CD4-positive, alpha-beta memory T cell (primary cell): Measurements from ENCODE around the gene MTMR3. TPM values are rescaled to one million over a fixed set of nuclear protein-coding genes. Genes with fewer than 3 reads are reported as not detected.
"Not testable (repeated sequence)": the region's sequence is repeated elsewhere in the genome, so short reads cannot be mapped to it uniquely, and the experiment has no call there.

Experiments
- CTCF ChIA-PET: fragments of 350-600 bp; sonication (Branson Sonifier 250); formaldehyde crosslinking; loops from one replicate; lab custom pipeline; 2021; ENCODE audit warnings: inconsistent platforms; ENCODE audit not compliant: partially characterized antibody; lab: Charles Lee
- POLR2A ChIA-PET: fragments of 350-600 bp; sonication (Branson Sonifier 250); formaldehyde crosslinking; loops from one replicate; lab custom pipeline; 2021; ENCODE audit not compliant: partially characterized antibody; lab: Charles Lee
- DNase-seq, 5 donors: peaks; one replicate each; pipeline versions ENCODE4 v3.0.0 to v3.0.0-alpha.2; 2020 to 2022; ENCODE audit warnings: mixed read lengths in 1 of 5
- H3K27ac ChIP-seq: one replicate; pipeline ENCODE4 v1.7.0; 2013; ENCODE audit warnings: low read depth, low read length
- H3K27me3 ChIP-seq: 2 replicates; pipeline ENCODE4 v1.7.0; 2013; ENCODE audit warnings: mild to moderate bottlenecking, low read length, moderate library complexity; ENCODE audit not compliant: insufficient read depth
- H3K36me3 ChIP-seq: 2 replicates; pipeline ENCODE4 v1.7.0; 2013; ENCODE audit warnings: mild to moderate bottlenecking, low read length, moderate library complexity; ENCODE audit not compliant: insufficient read depth
- H3K4me1 ChIP-seq: 2 replicates; pipeline ENCODE4 v1.7.0; 2013; ENCODE audit warnings: mild to moderate bottlenecking, low read length, moderate library complexity; ENCODE audit not compliant: insufficient read depth
- H3K4me3 ChIP-seq, 2 donors: one replicate each; pipeline ENCODE4 v1.7.0; 2013; ENCODE audit warnings: low read length in 2 of 2, mild to moderate bottlenecking in 1 of 2
- H3K9me3 ChIP-seq, 2 donors: one replicate each; pipeline ENCODE4 v1.7.0; 2013; ENCODE audit warnings: low read length in 2 of 2, control low read depth in 1 of 2; ENCODE audit not compliant: control insufficient read depth in 1 of 2
- H3K27ac Mint-ChIP-seq, 7 donors: one replicate each; pipeline ENCODE4 v1.8.0; 2020 to 2021; ENCODE audit warnings: mixed read lengths in 7 of 7, mild to moderate bottlenecking in 6 of 7, inconsistent platforms in 3 of 7, moderate library complexity in 3 of 7
- H3K27me3 Mint-ChIP-seq, 2 donors: one replicate each; pipeline ENCODE4 v1.8.0; 2020 to 2021; ENCODE audit warnings: mixed read lengths in 2 of 2
- H3K36me3 Mint-ChIP-seq, 2 donors: one replicate each; pipeline ENCODE4 v1.8.0; 2020 to 2021; ENCODE audit warnings: mixed read lengths in 2 of 2, inconsistent platforms in 1 of 2, mild to moderate bottlenecking in 1 of 2
- H3K4me1 Mint-ChIP-seq, 4 donors: one replicate each; pipeline ENCODE4 v1.8.0; 2020 to 2021; ENCODE audit warnings: mixed read lengths in 4 of 4, mild to moderate bottlenecking in 1 of 4
- H3K4me3 Mint-ChIP-seq, 8 donors: one replicate each; pipeline ENCODE4 v1.8.0; 2020 to 2021; ENCODE audit warnings: mixed read lengths in 8 of 8, mild to moderate bottlenecking in 7 of 8, moderate library complexity in 6 of 8, inconsistent platforms in 3 of 8
- H3K9me3 Mint-ChIP-seq, 8 donors: one replicate each; pipeline ENCODE4 v1.8.0; 2020 to 2021; ENCODE audit warnings: mixed read lengths in 8 of 8, mild to moderate bottlenecking in 5 of 8, inconsistent platforms in 3 of 8, moderate library complexity in 1 of 8
- intact Hi-C: fragments of 100-400 bp; cut with micrococcal nuclease; formaldehyde crosslinking; loops from one replicate; pipeline ENCODE4 v1.15.1; 2023
- polyA plus RNA-seq, 2 donors: library from polyadenylated mRNA; unstranded; fragments of 300-500 nt; fragmentation: Illumina TruSeq; gene quantifications; one replicate each; pipeline ENCODE4 v1.2.3, GENCODE V29; 2021
- total RNA-seq, 2 experiments: library from RNA; stranded (reverse); gene quantifications; one replicate each; pipeline ENCODE4 v1.2.3, GENCODE V29; 2021

The MTMR3 gene
- total and polyA plus RNA-seq, 4 experiments from 2014 or later = 11.0 to 68.6 (median 43.3) TPM

DNA sequence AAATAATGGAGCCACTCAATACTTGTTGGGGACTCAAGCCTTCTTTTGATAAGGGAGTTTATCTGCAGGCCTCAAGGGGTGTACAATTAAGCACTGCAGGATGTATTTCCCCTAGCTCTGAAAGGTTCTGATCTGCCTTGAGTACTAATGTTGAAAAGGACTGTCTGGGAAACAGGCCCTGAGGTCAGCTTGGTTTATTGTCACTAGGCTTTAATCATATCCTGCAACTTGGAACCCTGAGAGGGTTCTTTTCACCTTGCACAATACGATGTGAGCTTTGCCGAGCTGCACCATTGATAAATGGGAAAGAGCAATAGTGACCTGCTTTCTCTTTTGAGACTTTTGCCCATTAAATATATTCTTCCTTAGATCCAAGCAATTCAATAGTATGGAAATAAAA is 165.7 kb downstream of the MTMR3 start:
- H3K27ac ChIP-seq = no peak overlapping the region

DNA sequence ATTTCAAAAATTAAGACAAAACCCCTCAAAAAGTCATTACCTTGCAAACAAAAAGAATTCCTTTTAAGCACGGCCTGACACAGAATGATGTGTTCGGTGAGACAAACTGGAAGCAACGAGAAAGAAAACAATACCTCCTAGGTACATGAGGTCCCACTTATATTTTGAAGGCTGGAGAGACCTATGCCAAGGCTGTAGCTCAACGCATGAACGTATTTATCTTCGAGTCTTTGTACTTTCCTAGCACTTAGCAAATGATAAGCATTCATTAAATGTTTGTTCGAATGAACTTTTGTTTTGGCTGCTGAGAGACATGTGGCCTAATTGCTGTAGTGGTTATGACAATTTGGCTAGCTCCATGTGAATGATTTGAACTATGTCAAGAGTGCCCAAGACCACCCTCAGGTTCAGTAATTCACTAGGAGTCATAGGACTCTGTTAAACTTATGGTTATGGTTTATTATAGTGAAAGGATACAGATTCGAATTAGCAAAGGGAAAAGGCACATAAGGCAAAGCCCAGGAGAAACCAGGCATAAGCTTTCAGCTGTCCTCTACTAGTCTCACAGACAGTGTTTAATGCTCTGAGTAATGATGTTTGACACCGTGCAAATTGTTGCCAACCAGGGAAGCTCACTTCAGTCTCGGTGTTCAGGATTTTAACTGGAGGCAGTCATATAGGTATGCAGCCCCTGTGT is 171.2 kb downstream of the MTMR3 start:
- no peak overlapping the region for H3K27ac ChIP-seq
- H3K4me1 ChIP-seq = no peaks in the 10 kb centered on the region
- ChIA-PET POLR2A (no interaction called here), CTCF (interaction anchor here (1.2 kb wide), 1 partner anchor 420 kb away, joined by 3 read pairs; no protein-coding TSS in a partner anchor)
- H3K4me3 ChIP-seq = no peak overlapping the region
- H3K9me3 Mint-ChIP-seq = peaks cover 0 to 29% (median 17%) of the 10 kb centered on the region in 8 donors
- H3K4me1 Mint-ChIP-seq = no peaks in the 10 kb centered on the region
- peaks cover 4 to 6% of the 10 kb centered on the region in 2 donors for H3K27me3 Mint-ChIP-seq
- no peak overlapping the region for H3K27ac Mint-ChIP-seq
- DNase-seq = no peak
- no peak overlapping the region for H3K4me3 Mint-ChIP-seq
- no peaks in the 10 kb centered on the region for H3K9me3 ChIP-seq
- no peaks in the 10 kb centered on the region for H3K36me3 ChIP-seq
- peaks cover 3 to 4% of the 10 kb centered on the region in 2 donors for H3K36me3 Mint-ChIP-seq
- H3K27me3 ChIP-seq = no peaks in the 10 kb centered on the region
- intact Hi-C loops = no loop called here

More for the DNA sequence above, 165.7 kb downstream of the MTMR3 start:
- H3K27me3 Mint-ChIP-seq = no peaks in the 10 kb centered on the region
- intact Hi-C loops = no loop called here
- no peaks in the 10 kb centered on the region for H3K36me3 Mint-ChIP-seq
- H3K9me3 Mint-ChIP-seq = no peaks in the 10 kb centered on the region
- CTCF ChIA-PET = no interaction called here
- Histone ChIP-seq H3K9me3 (no peaks in the 10 kb centered on the region), H3K27me3 (no peaks in the 10 kb centered on the region), H3K4me1 (peaks cover 11% of the 10 kb centered on the region), H3K4me3 (no peak overlapping the region), H3K36me3 (no peaks in the 10 kb centered on the region)
- DNase-seq = no peak
- POLR2A ChIA-PET = no interaction called here
- peaks cover 8 to 19% (median 10%) of the 10 kb centered on the region in 4 donors for H3K4me1 Mint-ChIP-seq
- peak overlapping the region in 1 of 7 donors; percentile 69 for H3K27ac Mint-ChIP-seq
- no peak overlapping the region for H3K4me3 Mint-ChIP-seq

DNA sequence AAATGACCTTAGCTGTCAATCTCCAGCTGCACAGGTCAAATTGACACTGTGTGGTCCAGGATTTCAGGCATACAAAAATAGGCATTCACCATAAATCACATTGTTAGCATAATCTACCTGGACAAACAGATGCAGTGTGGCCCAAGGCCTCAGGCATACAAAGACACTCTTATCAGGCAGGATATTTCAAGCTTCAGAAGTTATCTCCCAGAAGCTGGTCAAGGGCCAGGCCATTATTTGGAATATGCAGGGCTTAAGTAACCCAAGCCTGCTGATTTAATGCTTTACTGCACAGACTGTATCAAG is 171.7 kb downstream of the MTMR3 start:
- H3K27me3 ChIP-seq = no peaks in the 10 kb centered on the region
- intact Hi-C loops = no loop called here
- H3K9me3 ChIP-seq = no peaks in the 10 kb centered on the region
- Mint-ChIP-seq H3K4me3 (no peak overlapping the region), H3K9me3 (peaks cover 0 to 32% (median 19%) of the 10 kb centered on the region in 8 donors), H3K27me3 (peaks cover 6 to 9% of the 10 kb centered on the region in 2 donors), H3K36me3 (peaks cover 3 to 4% of the 10 kb centered on the region in 2 donors), H3K27ac (no peak overlapping the region), H3K4me1 (no peaks in the 10 kb centered on the region)
- no peak overlapping the region for H3K4me3 ChIP-seq
- H3K27ac ChIP-seq = no peak overlapping the region
- no peaks in the 10 kb centered on the region for H3K4me1 ChIP-seq
- ChIA-PET POLR2A (no interaction called here), CTCF (interaction anchor here (1.2 kb wide), 1 partner anchor 420 kb away, joined by 3 read pairs; no protein-coding TSS in a partner anchor)
- DNase-seq = no peak
- H3K36me3 ChIP-seq = no peaks in the 10 kb centered on the region

DNA sequence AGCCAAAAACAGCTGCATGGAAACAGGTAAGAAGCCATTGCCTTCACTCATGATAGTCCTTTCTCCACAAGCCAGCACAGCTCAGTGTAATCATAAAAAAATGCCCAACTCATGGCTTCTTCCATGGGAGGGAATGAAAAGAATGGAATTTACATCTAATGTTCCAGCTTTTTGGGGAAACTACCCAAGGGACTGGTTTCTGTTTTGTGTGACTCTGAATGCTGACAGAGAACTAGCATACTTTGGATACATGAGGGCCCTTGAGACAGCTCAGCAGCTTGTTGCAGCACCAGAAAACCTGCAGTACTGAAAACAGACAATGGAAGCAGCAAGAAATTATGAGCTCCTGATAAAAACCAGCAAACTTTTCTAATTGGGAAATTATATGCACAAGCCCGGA is 173.0 kb downstream of the MTMR3 start:
- H3K36me3 Mint-ChIP-seq = peaks cover 3 to 4% of the 10 kb centered on the region in 2 donors
- ChIA-PET POLR2A (no interaction called here), CTCF (interaction anchor here (2.9 kb wide), 1 partner anchor 9 kb away, joined by 7 read pairs; no protein-coding TSS in a partner anchor)
- H3K27me3 Mint-ChIP-seq = peaks cover 6 to 9% of the 10 kb centered on the region in 2 donors
- Histone ChIP-seq H3K9me3 (no peaks in the 10 kb centered on the region), H3K36me3 (no peaks in the 10 kb centered on the region), H3K4me1 (no peaks in the 10 kb centered on the region), H3K27ac (no peak overlapping the region), H3K4me3 (no peak overlapping the region), H3K27me3 (no peaks in the 10 kb centered on the region)
- no peak overlapping the region for H3K4me3 Mint-ChIP-seq
- no peaks in the 10 kb centered on the region for H3K4me1 Mint-ChIP-seq
- DNase-seq = no peak
- intact Hi-C loops = no loop called here
- H3K9me3 Mint-ChIP-seq = peaks cover 0 to 32% (median 19%) of the 10 kb centered on the region in 8 donors
- no peak overlapping the region for H3K27ac Mint-ChIP-seq

DNA sequence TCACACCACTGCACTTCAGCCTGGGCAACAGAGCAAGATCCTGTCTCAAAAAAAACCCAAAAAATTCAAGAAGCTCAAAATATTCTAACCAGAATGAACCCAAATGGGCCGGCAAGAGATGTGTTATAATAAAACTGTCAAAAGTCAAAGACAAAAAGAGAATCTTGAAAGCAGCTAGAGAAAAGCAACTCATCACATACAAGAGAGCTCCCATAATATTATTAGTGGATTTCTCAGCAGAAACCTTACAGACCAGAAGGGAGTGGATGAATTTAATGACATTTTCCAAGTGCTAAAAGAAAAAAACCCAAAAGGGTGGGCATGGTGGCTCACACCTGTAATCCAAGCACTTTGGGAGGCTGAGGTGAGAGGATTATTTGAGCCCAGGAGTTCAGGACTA is 174.4 kb downstream of the MTMR3 start:
- no peak overlapping the region for H3K4me3 Mint-ChIP-seq
- CTCF ChIA-PET = interaction anchor here (2.9 kb wide), 1 partner anchor 10 kb away, joined by 7 read pairs; no protein-coding TSS in a partner anchor

DNA sequence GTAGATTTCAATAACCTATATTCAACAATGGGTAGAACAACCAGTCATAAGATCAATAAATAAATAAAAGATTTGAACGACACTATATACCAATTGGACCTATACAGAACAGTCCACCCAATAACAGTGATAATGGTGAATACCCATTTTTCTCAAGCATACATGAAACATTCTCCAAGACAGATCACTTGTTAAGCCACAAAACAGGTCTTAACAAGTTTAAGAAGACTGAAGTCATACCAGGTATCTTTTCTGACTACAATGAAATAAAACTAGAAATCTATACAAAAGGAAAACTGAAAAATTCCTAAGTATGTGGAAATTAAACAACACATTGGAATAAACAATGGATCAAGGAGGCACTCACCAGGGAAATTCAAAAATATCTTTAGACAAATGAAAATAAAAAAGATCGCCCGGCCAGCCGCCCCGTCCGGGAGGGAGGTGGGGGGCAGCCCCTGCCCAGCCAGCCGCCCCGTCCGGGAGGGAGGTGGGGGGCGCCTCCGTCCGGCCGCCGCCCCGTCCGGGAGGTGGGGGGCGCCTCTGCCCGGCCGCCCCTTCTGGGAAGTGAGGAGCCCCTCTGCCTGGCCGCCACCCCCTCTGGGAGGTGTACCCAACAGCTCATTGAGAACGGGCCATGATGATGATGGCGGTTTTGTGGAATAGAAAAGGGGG is 176.5 kb downstream of the MTMR3 start:
- H3K4me3 ChIP-seq, POLR2A ChIA-PET, CTCF ChIA-PET, H3K27me3 ChIP-seq, DNase-seq, intact Hi-C loops, H3K9me3 ChIP-seq, H3K4me1 ChIP-seq, H3K36me3 ChIP-seq, H3K4me3 Mint-ChIP-seq, H3K27ac Mint-ChIP-seq, H3K36me3 Mint-ChIP-seq, H3K27ac ChIP-seq, H3K4me1 Mint-ChIP-seq: not testable (repeated sequence)
- peaks cover 3 to 58% (median 39%) of the 10 kb centered on the region in 8 donors for H3K9me3 Mint-ChIP-seq
- H3K27me3 Mint-ChIP-seq = peaks cover 7 to 14% of the 10 kb centered on the region in 2 donors

More for the DNA sequence above, 174.4 kb downstream of the MTMR3 start:
- H3K36me3 Mint-ChIP-seq = peaks cover 3 to 4% of the 10 kb centered on the region in 2 donors
- peaks cover 6 to 9% of the 10 kb centered on the region in 2 donors for H3K27me3 Mint-ChIP-seq
- intact Hi-C loops = no loop called here
- no peaks in the 10 kb centered on the region for H3K4me1 Mint-ChIP-seq
- Histone ChIP-seq H3K9me3 (no peaks in the 10 kb centered on the region), H3K36me3 (no peaks in the 10 kb centered on the region), H3K27ac (no peak overlapping the region), H3K27me3 (no peaks in the 10 kb centered on the region), H3K4me3 (no peak overlapping the region), H3K4me1 (no peaks in the 10 kb centered on the region)
- no peak overlapping the region for H3K27ac Mint-ChIP-seq
- peaks cover 0 to 38% (median 22%) of the 10 kb centered on the region in 8 donors for H3K9me3 Mint-ChIP-seq
- POLR2A ChIA-PET = no interaction called here
- no peak for DNase-seq

DNA sequence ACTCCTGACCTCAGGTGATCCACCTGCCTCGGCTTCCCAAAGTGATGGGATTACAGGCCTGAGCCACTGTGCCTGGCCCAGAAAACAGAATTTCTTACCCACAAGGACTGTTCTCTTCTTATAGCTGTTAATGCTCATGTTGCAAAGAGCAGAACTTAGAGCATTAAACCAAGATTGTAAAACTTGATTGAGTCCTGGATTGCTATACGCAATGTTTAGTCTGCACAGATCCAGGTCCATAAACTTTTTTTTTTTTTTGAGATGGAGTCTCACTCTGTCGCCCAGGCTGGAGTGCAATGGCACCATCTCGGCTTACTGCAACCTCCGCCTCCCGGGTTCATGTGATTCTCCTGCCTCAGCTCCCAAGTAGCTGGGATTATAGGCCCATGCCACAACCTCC is 178.1 kb downstream of the MTMR3 start:
- DNase-seq, H3K4me1 Mint-ChIP-seq, CTCF ChIA-PET, POLR2A ChIA-PET, H3K27me3 ChIP-seq, H3K27ac Mint-ChIP-seq, H3K4me3 Mint-ChIP-seq, H3K27ac ChIP-seq, H3K9me3 ChIP-seq, intact Hi-C loops, H3K4me3 ChIP-seq, H3K4me1 ChIP-seq, H3K36me3 Mint-ChIP-seq, H3K36me3 ChIP-seq: not testable (repeated sequence)
- Mint-ChIP-seq H3K27me3 (peaks cover 7 to 14% of the 10 kb centered on the region in 2 donors), H3K9me3 (peaks cover 3 to 65% (median 44%) of the 10 kb centered on the region in 8 donors)
